DOHH2 (cell line): Measurements from ENCODE around the gene SYNGAP1.

Experiments used
- H3F3A ChIP-seq: fragments of 200-600 bp; sonication (generic), shearing (Covaris generic); 2 replicates; pipeline ENCODE4 v1.6.0; 2016; ENCODE audit warnings: antibody characterized with exemption, mild to moderate bottlenecking; ENCODE audit not compliant: control insufficient read depth, insufficient read depth
- H3K27ac ChIP-seq: fragments of 200-600 bp; sonication (generic); 2 replicates; pipeline ENCODE4 v1.5.1; 2014; ENCODE audit warnings: low read depth, mild to moderate bottlenecking, low read length, moderate library complexity
- H3K27me3 ChIP-seq: fragments of 200-600 bp; sonication (generic); 2 replicates; pipeline ENCODE4 v1.6.1; 2014; ENCODE audit warnings: mild to moderate bottlenecking, low read length, mixed read lengths; ENCODE audit not compliant: control insufficient read depth
- H3K36me3 ChIP-seq: fragments of 200-600 bp; sonication (generic); 2 replicates; pipeline ENCODE4 v1.6.1; 2014; ENCODE audit warnings: mild to moderate bottlenecking, low read length, moderate library complexity, mixed read lengths; ENCODE audit not compliant: control insufficient read depth
- H3K4me1 ChIP-seq: fragments of 200-600 bp; sonication (generic); 2 replicates; pipeline ENCODE4 v1.6.1; 2014; ENCODE audit warnings: mild to moderate bottlenecking, low read length, mixed read lengths; ENCODE audit not compliant: control insufficient read depth
- H3K4me2 ChIP-seq: fragments of 200-600 bp; sonication (generic); 2 replicates; pipeline ENCODE4 v1.6.0; 2014; ENCODE audit warnings: mild to moderate bottlenecking, low read length, moderate library complexity
- H3K4me3 ChIP-seq: fragments of 200-600 bp; sonication (generic); 2 replicates; pipeline ENCODE4 v1.5.1; 2014; ENCODE audit warnings: mild to moderate bottlenecking, low read length, mixed read lengths
- H3K79me2 ChIP-seq: fragments of 200-600 bp; sonication (generic); 2 replicates; pipeline ENCODE4 v1.6.1; 2014; ENCODE audit warnings: mild to moderate bottlenecking, low read length, mixed read lengths; ENCODE audit not compliant: control insufficient read depth
- H3K9me2 ChIP-seq: fragments of 200-600 bp; sonication (generic); replicated peaks from 2 replicates; pipeline ENCODE4 v1.6.1; 2014; ENCODE audit warnings: mild to moderate bottlenecking, low read length, mixed read lengths; ENCODE audit not compliant: control insufficient read depth
- H3K9me3 ChIP-seq: fragments of 200-600 bp; sonication (generic); 2 replicates; pipeline ENCODE4 v1.6.1; 2014; ENCODE audit warnings: antibody characterized with exemption, low read length, mixed read lengths; ENCODE audit not compliant: control insufficient read depth, insufficient read depth
- H4K20me1 ChIP-seq: fragments of 200-600 bp; sonication (generic); 2 replicates; pipeline ENCODE4 v1.6.0; 2014; ENCODE audit warnings: low read depth, mild to moderate bottlenecking, antibody characterized with exemption, low read length, moderate library complexity; ENCODE audit not compliant: control insufficient read depth, insufficient read depth
- CTCF ChIP-seq: fragments of 200-600 bp; sonication (generic); IDR thresholded peaks from one replicate; pipeline ENCODE4 v1.5.1; 2014; ENCODE audit warnings: antibody characterized with exemption, mild to moderate bottlenecking, low read depth, low read length; ENCODE audit not compliant: poor library complexity, severe bottlenecking
- EZH2phosphoT487 ChIP-seq: fragments of 200-600 bp; sonication (generic); IDR thresholded peaks from 2 replicates; pipeline ENCODE4 v1.6.1; 2017; ENCODE audit warnings: borderline replicate concordance, mild to moderate bottlenecking, antibody characterized with exemption, low read length, moderate library complexity, mixed read lengths

SYNGAP1 gene

GRCh38 chr6:33391922-33392594 is 27.8 kb upstream of the SYNGAP1 start:
- H3K9me3 ChIP-seq = no peaks in the 10 kb centered on the region
- H3K4me3 ChIP-seq = peak overlapping the region; percentile 74
- no peaks in the 10 kb centered on the region for H3K27me3 ChIP-seq
- H3K27ac ChIP-seq = peak overlapping the region; percentile 86
- H3K36me3 ChIP-seq = peaks cover 46% of the 10 kb centered on the region
- peaks cover 10% of the 10 kb centered on the region for H3F3A ChIP-seq
- H4K20me1 ChIP-seq = peaks cover 20% of the 10 kb centered on the region; the same call in 1 of the 2 replicates
- H3K9me2 ChIP-seq = no peaks in the 10 kb centered on the region
- peaks cover 54% of the 10 kb centered on the region for H3K79me2 ChIP-seq
- peaks cover 32% of the 10 kb centered on the region for H3K4me1 ChIP-seq
- no peak for TF ChIP-seq EZH2phosphoT487
- TF ChIP-seq CTCF = no peak
- H3K4me2 ChIP-seq = peak overlapping the region; percentile 85

- peaks cover 10% of the 10 kb centered on the region for H3F3A ChIP-seq
- TF ChIP-seq CTCF (no peak), EZH2phosphoT487 (no peak)
- H3K4me3 ChIP-seq = peak overlapping the region; percentile 74
Observed at GRCh38 chr6:33392595-33392948, 27.3 kb upstream of the SYNGAP1 start.

GRCh38 chr6:33392979-33393378 is 26.9 kb upstream of the SYNGAP1 start:
- peaks cover 63% of the 10 kb centered on the region for H3K79me2 ChIP-seq
- peaks cover 10% of the 10 kb centered on the region for H3F3A ChIP-seq
- H3K36me3 ChIP-seq = peaks cover 53% of the 10 kb centered on the region
- H3K4me2 ChIP-seq = peak overlapping the region; percentile 85
- peak overlapping the region; percentile 86 for H3K27ac ChIP-seq
- H4K20me1 ChIP-seq = peaks cover 22% of the 10 kb centered on the region; the same call in 1 of the 2 replicates
- H3K27me3 ChIP-seq = no peaks in the 10 kb centered on the region
- H3K9me2 ChIP-seq = no peaks in the 10 kb centered on the region
- no peak for TF ChIP-seq EZH2phosphoT487
- no peak for TF ChIP-seq CTCF
- no peaks in the 10 kb centered on the region for H3K9me3 ChIP-seq
- H3K4me3 ChIP-seq = peak overlapping the region; percentile 74
- H3K4me1 ChIP-seq = peaks cover 32% of the 10 kb centered on the region

More at GRCh38 chr6:33392595-33392948, 27.3 kb upstream of the SYNGAP1 start:
- H3K36me3 ChIP-seq = peaks cover 49% of the 10 kb centered on the region
- H3K9me2 ChIP-seq = no peaks in the 10 kb centered on the region
- peaks cover 32% of the 10 kb centered on the region for H3K4me1 ChIP-seq
- peaks cover 22% of the 10 kb centered on the region; the same call in 1 of the 2 replicates for H4K20me1 ChIP-seq
- H3K9me3 ChIP-seq = no peaks in the 10 kb centered on the region
- H3K27ac ChIP-seq = peak overlapping the region; percentile 86
- H3K4me2 ChIP-seq = peak overlapping the region; percentile 85
- H3K27me3 ChIP-seq = no peaks in the 10 kb centered on the region
- H3K79me2 ChIP-seq = peaks cover 59% of the 10 kb centered on the region
